HG02884 (cell line): ENCODE results near the gene CGN.

Experiments used
- ATAC-seq: cut with Tn5 transposase; IDR thresholded peaks from one replicate; pipeline ENCODE4 v1.9.1; 2021; ENCODE audit warnings: mild to moderate bottlenecking, moderate library complexity; ENCODE audit not compliant: unreplicated experiment

CGN gene

DNA sequence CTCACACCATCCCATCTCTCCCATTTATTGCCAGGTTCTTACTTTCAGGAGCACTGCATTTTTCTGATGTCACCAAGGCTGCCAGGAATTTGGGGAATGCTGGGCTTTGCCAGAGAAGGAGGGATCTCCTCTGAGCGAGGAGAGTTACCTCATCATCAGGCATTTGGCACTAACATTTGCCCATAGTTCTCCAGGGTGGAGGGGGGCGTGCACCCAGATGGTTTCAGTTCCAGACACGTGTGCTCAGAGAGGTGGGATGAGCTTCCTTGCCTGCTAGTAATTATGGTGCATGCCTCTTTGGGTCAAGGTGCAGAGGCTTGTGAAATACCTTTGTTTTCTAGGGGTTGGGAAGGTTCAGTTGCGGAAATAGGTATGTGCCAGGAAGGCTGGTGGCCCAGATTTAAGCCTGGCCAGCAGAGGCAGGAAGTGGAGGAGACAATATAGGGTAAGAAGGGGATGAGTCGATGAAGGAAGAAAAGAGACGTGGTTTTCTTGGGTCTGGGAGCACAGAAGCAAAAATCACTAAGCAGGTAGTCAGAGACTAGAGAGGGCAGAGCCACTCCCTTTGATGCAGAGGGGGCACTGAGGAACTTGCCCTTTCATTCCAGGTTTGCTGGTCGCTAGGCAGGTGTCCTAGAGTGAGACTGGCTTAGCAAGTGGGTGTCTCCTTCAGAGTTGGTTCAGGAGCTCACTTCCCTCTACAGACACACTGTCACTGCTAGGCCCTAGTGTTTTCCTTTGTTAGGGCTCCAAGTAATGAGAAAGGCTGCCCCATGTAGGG lies 36.1 kb downstream of the CGN start:
- ATAC-seq, result no peak

DNA sequence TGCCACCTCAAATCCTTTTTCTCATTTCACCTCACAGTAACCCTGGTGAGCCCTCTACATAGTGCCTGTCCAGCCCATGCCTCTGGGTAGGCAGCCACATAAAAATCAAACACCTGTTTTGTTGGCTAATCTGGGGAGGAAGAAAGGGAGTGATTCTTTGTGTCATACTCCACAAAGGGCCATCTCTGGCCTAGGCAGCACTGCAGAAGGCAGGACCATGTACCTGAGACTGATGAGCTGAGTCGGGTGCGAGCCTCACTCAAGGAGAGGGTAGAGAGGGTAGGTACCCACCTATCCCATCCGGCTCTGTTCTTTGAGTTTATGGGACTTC lies 36.7 kb downstream of the CGN start:
- ATAC-seq, result no peak

DNA sequence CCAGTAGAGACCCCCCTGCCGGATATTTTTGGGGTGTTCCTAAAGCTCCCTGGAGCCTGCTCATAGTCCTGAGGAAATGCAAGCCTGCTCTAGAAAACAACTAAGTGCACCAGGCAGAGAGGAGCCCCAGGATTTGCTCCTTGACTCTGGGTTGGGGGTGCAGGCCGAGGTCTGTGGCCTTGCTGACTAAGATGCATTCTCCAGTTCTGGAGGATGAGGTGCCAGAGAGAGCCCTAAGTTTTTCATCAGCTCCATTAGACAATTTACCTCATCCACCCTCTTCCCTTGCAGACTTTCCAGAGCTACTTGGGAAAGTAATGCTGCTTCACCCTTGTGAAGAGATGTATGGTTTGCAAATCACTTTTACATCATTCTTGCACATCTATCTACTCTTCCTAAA lies 38.0 kb downstream of the CGN start:
- ATAC-seq, result no peak

DNA sequence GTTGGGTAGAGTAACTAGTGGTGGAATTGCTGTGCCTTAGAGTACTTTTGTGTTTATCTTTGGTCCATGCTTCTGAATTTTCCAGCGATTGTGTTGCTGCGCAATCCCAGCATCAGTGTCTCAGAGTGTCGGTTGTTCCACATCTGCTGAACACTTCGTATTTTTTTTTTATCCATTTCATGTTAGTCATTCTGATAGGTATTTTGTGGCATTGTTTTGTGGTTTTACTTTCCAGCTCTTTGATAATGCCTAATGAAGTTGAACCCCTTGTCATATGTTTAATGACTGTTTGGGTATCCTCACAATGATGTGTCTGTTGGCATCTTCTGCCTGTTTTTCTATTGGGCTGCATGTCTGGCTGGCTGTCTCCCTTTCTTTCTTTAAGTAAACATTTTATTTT lies 42.5 kb downstream of the CGN start:
- ATAC-seq, result no peak

DNA sequence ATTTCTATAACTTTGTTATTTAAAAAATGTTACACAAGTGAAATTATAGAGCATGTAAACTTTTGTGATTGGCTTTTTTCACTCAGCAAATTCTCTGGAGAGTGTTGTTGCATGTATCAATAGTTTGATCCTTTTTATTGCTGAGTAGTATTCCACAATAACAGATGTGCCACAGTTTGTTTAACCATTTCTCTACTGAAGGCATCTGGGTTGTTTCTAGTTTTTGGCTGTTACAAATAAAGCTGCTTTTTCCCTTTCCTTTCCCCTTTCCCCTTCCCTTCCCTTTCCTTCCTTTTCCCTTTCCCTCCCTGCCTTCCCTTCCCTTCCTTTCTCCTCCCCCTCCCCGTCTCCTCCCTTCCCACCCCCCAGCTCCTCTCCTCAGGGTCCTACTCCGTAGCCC lies 44.9 kb downstream of the CGN start:
- ATAC-seq, result no peak

DNA sequence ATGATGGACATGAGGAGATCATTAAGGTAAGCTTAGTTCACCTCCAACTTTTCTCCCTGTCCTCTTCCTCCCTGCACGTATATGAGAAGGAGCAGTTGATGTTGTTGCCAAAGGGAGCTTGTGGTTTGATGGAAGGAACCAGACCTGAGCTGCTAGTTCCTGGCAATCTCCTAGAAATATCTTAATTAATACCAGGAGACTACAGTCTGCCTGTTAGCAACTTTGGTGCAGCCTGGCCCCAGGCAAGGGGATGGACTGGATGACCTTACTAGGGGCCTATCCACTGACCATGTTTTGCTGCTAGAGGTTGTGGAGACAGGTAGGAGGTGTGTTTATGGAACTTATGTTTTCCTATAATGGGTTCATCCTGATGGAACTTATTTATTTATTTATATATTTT lies 51.5 kb downstream of the CGN start:
- ATAC-seq, result no peak

DNA sequence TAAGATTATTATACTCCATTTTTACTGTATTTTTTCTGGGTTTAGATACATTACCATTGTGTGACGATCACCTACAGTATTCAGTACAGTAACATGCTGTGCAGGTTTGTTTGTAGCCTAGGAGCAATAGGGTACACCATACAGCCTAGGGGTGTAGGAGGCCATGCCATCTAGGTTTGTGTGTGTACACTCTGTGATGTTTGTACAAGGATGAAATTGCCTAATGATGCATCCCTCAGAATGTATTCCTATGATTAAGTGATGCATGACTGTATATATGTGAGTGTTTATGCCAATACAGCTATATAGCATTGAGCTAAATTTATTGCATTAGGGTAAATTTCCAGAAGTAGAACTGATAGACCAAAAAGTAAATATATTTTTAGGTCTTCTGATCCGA lies 52.2 kb downstream of the CGN start:
- no peak for ATAC-seq

DNA sequence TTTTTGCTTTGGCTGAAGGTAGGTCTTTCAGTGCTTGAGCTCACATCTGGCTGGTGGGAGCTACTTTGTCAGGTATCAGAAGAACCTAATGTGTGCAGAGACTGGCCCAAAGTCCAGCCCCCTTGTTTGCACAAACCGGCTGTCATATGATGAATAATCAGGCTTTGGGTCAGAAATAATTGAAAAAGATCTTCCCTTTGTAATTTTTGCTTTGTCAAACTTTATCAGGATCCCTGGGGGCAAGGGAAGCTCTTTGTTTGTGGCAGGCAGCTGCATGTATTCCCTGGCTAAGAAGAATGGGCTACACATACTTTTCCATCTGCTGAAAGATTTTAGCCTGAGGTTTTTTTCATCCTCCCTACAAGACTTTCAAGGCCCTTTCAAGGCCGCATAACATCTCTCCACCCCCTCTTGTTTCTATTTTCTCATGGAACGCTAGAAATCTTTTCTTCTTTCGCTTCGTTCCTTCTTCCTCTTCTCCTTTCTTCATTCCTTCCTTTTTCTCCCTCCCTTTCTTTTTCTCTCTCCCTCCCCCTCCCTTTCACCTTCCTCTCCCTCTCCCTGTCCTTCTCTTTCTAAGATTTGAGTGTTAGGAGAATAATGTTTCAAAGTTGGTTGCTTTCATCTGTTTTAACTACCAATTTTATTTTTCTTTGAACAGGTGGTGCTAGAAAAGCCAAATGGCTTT lies 54.5 kb downstream of the CGN start:
- no peak for ATAC-seq

DNA sequence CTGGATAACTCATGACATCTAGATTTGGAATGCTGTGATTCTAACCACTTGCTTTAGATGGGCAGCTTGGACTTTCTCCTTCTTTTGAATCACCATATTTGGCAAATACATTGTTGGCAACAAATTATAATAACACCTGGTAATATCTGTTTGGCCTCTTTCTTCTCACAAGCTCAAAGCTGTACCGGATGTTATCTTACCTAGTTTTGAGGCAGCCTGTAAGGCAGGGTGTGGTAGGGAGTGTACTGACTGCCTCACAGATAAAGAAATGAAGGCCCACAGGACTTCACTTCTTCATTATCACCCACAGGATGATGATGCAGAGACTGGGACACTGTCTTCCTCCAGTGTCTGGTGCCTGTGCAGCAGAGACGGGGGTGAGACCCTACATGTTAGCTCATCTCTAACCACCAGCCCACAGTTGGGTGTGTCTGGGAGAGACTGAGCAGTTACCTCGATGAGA lies 57.5 kb downstream of the CGN start:
- ATAC-seq, result no peak

DNA sequence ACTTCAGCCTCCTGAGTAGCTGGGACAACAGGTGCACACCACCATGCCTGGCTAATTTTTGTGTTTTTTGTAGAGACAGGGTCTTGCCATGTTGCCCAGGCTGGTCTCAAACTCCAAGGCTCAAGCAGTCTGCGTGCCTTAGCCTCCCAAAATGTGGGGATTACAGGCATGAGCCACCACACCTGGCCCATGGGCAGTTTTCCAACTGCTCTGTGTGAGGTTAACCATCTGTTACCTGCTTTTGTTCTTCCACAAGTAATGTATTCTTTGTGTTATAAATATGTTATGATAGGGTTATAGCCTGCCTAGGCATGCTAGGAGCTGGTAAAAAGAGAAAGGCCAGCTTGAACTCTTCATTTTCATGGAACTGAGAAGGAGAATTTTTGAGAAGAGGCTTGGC lies 59.6 kb downstream of the CGN start:
- no peak for ATAC-seq

DNA sequence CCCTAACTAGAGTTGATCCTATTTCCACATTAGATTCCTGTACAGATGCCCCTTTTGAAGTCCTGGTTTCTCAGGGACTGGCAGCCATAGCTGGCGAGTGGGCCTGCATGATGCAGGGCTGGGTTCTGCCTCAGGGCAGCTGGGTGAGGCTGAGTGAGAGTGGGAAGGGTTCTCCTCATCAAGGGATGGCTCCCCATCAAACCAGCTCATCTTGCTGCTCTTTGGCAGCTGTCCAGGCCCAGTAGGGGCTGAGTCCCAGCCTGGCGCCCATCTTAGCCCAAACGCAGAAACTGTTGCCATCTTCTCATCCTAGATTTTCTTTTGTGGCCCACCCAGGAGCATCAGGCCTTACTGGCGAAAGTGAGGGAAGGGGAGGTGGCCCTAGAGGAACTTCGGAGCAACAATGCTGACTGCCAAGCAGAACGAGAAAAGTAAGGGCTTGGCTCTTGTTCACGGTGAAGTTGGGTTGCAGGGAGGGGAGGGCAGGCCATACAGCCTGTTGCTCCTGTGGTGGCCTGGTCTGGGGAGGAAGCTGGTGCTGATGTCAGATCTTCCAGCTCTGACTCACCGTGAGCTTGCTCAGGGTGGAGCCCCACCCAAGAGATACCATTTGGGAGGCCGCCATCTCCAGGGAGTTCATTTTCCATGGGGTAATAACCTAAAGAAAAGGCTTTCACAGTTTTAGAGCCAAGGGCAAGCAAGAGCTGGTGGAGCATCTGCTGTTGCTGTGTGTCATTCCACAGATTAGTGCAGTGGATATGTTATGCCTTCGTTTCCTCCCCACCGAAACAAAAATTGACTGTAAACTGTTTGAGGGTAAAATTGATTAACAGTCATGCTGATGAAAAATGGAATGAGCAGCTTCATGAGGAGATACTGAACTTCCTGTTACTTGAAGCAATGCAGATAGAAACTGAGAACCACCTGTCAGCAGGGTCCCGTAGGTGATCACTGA lies 63.7 kb downstream of the CGN start:
- ATAC-seq, result no peak

DNA sequence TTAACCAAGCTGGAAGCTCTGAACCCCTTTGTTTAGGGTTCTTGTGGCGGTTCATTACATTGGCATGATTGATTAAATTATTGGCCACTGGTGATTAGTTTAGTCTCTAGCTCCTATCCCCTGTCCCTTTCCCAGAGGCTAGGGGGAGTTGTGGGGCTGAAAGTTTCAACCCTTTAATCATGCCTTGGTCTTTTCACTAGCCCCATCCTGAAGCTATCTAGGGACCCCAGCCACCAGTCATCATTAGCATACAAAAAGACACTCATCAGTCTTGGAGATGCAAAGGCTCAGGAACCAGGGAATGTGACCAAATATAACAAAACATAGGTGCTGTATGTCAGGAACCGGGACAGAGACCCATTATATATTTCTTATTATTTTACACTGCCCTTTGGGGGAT lies 66.0 kb downstream of the CGN start:
- no peak for ATAC-seq

DNA sequence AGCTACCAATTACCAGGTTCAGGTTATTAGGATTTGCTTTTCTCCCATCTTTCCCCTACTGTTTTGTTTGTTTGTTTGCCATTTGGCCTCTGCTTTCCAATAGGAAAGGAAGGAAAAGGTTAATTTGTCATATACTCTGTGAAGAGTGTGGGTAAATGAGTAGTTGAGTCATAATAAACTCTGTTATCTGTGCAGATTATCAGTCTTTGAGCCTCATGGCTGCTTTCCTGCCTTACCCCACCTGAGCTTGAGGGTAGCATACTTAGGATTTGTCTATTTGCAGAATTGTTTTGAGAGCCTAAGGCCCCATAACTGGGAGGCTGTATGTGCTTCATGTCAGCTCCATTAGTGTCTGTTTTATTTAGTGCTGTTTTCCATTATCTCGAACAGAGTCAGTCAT lies 67.8 kb downstream of the CGN start:
- no peak for ATAC-seq

DNA sequence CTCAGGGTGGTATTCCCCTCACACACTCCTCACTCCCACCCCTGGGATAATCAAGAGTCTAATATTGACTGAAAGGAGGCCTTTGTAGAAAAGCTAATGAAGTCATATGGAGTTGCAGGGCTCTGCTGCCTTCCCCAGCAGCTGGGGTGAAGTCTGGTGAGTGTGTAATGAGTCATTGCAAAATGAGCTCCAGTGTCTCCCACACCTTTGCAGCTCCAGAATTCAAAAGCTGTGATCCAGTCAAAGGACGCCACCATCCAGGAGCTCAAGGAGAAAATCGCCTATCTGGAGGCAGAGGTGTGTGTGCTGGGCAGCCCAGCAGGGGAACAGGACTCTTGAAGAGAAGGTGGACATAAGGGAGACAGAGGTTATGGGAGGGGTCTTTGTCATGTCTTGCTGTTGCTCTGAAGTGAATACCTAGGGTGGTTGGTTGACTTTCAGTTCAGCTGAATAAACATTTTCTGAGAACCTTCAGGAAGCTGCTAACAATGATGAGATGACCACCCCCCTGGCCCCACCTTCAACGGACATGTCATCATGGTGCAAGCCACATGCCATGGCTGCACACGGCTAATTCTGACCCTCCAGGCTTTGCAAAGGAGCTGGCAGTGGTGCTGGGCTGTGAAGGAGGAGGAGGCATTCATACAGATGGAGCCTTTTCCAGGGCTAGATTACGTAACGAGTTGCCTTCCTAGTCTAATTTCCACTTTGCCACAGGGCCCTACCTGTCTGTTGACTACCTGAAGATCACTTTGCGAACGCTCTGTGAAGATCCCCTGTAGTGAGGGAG lies 68.4 kb downstream of the CGN start:
- ATAC-seq, result no peak

DNA sequence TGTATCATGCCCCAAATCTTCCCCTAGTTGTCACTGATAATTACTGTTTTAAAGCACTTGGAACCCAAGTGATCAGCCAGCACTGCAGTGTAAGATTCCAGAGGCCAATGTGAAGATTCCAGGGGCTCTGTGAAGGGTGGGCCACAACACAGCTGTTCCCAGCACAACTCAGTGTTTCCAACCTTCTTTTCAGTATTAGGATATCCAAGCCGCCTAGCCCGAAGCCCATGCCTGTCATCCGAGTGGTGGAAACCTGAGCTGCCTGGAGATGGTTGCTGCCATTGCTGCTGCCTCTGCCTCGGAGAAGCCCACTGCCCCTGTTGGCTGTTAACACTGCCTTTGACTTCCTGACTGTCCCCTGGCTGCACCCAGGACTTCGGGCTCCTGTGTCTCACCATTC lies 70.3 kb downstream of the CGN start:
- no peak for ATAC-seq

DNA sequence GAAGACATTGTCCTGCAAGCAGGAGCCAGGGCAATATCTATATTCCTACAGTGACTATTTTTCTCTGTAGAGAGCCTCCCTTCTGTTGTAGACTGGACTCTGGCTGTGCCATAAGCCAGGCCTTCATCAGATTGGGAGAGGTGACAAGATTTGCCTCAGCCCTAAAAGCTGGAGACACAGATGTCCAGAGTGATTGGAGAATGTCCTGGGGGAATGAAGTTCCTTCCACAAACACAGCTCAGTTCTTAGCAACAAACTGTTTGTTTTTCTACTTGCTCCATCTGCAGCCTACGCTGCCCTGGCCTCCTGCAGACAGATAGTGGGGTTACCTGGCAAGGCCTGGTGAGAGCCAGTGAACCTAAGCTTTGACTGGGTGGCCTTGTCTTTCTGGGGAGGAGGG lies 70.7 kb downstream of the CGN start:
- no peak for ATAC-seq

DNA sequence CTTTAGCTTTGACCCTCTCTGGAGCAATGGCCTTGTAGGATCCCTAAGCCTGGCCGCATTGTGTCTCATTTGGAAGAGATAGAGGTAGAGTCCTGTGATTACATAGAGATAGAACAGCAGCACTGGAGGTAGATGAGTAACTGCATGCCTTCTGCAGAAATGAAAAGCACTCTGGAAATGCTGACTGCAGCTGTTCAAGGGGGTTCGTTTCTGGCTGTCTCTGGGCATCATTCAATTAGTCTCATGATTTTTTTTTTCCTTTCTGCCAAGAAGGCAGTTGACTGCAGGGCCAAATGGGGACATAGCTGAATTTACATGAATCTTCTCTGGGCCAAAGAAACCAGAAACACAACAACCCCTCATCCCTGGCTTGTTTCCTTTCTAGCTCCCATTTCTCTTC lies 72.6 kb downstream of the CGN start:
- no peak for ATAC-seq

DNA sequence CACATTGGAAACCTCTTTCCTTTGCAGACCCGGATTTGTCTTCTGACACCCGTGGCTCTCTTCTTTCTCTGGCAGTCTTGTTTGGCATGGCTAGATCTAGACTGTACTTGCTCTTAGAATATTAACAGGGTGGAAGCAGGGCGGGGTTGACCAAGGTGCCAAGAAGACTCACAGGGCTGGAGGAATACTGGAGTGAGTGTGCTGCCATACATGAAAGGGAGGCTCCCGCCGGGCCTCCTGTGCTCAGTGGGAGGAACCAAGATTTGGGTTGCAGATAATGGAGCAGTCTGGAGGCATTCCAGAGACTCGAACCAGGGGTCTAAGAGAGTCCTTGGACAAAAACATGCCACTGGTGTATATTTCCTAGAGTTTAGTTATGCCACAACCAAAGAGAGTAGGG lies 73.1 kb downstream of the CGN start:
- ATAC-seq, result no peak

DNA sequence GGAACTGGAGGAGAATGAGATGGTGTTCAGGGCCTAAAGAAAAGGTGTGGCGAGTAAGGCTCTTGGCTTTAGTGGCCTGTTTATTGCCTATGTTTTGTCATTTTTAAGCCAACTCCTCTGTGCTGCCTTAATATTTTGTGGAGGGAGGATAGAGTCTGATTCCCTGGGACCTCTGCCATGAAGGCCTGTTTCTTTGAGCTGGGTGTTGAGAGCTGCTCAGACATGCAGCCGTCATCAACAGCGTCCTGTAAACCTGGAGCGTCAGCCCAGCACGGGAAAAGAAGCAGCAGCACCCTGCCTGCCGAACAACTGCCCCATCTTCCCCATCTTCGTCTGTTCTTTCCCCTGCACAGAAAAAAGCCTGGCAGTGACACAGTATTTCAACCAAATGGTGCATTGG lies 73.6 kb downstream of the CGN start:
- ATAC-seq, result no peak

DNA sequence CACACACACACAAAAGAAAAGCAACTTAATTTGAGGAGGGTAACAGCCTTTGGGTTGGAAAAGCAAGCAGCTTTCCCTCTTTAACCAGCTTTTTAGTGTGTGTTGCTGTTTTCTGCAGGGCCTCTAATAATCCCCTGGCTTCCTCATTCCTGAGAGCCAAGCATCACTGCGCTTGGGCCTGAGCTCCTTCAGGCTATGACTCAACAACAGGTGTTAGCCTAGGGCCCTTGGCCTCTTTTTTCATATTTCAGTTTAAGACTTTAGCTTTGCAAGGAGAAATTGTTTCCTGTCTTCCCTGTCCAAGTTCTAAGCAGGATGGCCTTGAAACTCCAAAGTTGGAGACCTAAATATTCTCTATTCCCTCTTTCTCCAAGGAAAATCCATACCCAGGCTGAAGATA lies 74.4 kb downstream of the CGN start:
- ATAC-seq, result no peak
